Measurements from ENCODE around the gene PTPN6.
A peak's percentile ranks its signal among the peaks of the same experiment; 100 is the strongest.

PTPN6 gene

GRCh38 chr12:6942331-6942665, 8.9 kb upstream of the PTPN6 start:
- DNase-seq, result no peak

GRCh38 chr12:6943389-6943721, 7.8 kb upstream of the PTPN6 start:
- peak; percentile 70 for DNase-seq

- peak; percentile 55 for DNase-seq
These were observed 7.3 kb upstream of the PTPN6 start, which contains the start of the genes C12orf57 and RNU7-1 for GRCh38 chr12:6943722-6944380. Gene C12orf57 (plus strand): TSS chr12:6944022. CDS start chr12:6944122, 100 bp downstream. Gene RNU7-1 (plus strand): TSS chr12:6943816.

- peak; percentile 80 for DNase-seq
These were observed 6.6 kb upstream of the PTPN6 start for GRCh38 chr12:6944381-6945186.

- DNase-seq, result no peak
These were observed 5.5 kb upstream of the PTPN6 start for GRCh38 chr12:6945613-6946012.

- peak; percentile 61 for DNase-seq
These were observed 4.9 kb upstream of the PTPN6 start for GRCh38 chr12:6946033-6946919.

- DNase-seq, result no peak
These were observed 4.2 kb upstream of the PTPN6 start for GRCh38 chr12:6946920-6947374.

- no peak for DNase-seq
These were observed 3.5 kb upstream of the PTPN6 start for GRCh38 chr12:6947615-6948014.

GRCh38 chr12:6948873-6949594, 2.1 kb upstream of the PTPN6 start:
- DNase-seq, result no peak

- no peak for DNase-seq
These were observed 755 bp upstream of the PTPN6 start for GRCh38 chr12:6950401-6950801.

GRCh38 chr12:6951551-6952120, 480 bp downstream of the PTPN6 start:
- DNase-seq, result no peak

- DNase-seq, result no peak
These were observed 1.1 kb downstream of the PTPN6 start for GRCh38 chr12:6952121-6952862.

- DNase-seq, result no peak
These were observed 1.8 kb downstream of the PTPN6 start for GRCh38 chr12:6952863-6953441.

GRCh38 chr12:6953442-6954315, 2.5 kb downstream of the PTPN6 start:
- peak; percentile 66 for DNase-seq

GRCh38 chr12:6954316-6955107, 3.4 kb downstream of the PTPN6 start:
- DNase-seq, result no peak

- DNase-seq, result no peak
These were observed 4.2 kb downstream of the PTPN6 start for GRCh38 chr12:6955108-6956020.

- DNase-seq, result no peak
These were observed 5.0 kb downstream of the PTPN6 start for GRCh38 chr12:6956021-6956727.

All from T-helper 9 cell (primary cell).